Fibroblast of lung (primary cell): Measurements from ENCODE around the gene TFRC. TPM values are rescaled to one million over a fixed set of nuclear protein-coding genes. Genes with fewer than 3 reads are reported as not detected.
"Not testable (repeated sequence)": the region's sequence is repeated elsewhere in the genome, so short reads cannot be mapped to it uniquely, and the experiment has no call there.

Source experiments
- DNase-seq, 2 donors: peaks; one replicate each; pipeline versions ENCODE4 v3.0.0 to v3.0.0-alpha.2; 2010; ENCODE audit warnings: low read depth in 2 of 2
- H2AFZ ChIP-seq: 2 replicates; pipeline ENCODE4 v1.5.1; 2012; ENCODE audit warnings: low read length, control low read depth, inconsistent platforms
- H3K27ac ChIP-seq: 2 replicates; pipeline ENCODE4 v1.5.1; 2011; ENCODE audit warnings: low read length, control low read depth; ENCODE audit not compliant: insufficient read depth
- H3K27me3 ChIP-seq: 2 replicates; pipeline ENCODE4 v1.5.1; 2011; ENCODE audit warnings: mild to moderate bottlenecking, low read length; ENCODE audit not compliant: control insufficient read depth, insufficient read depth
- H3K36me3 ChIP-seq: 2 replicates; pipeline ENCODE4 v1.5.1; 2011; ENCODE audit warnings: low read length; ENCODE audit not compliant: control insufficient read depth, insufficient read depth
- H3K4me1 ChIP-seq: 2 replicates; pipeline ENCODE4 v1.5.1; 2011; ENCODE audit warnings: low read length; ENCODE audit not compliant: control insufficient read depth, insufficient read depth; ENCODE audit errors: extremely low read depth
- H3K4me2 ChIP-seq: 2 replicates; pipeline ENCODE4 v1.5.1; 2011; ENCODE audit warnings: low read length, control low read depth; ENCODE audit not compliant: insufficient read depth; ENCODE audit errors: extremely low read depth
- H3K4me3 ChIP-seq, 4 experiments: fragments of 200-600 bp in 1 of 4; sonication (generic) in 1 of 4; replicated peaks in 1 of 4; 2 replicates each; pipeline ENCODE4 v1.5.1; 2011 to 2016; ENCODE audit warnings: low read length in 4 of 4, low read depth in 3 of 4, mild to moderate bottlenecking in 3 of 4, control low read depth in 2 of 4, inconsistent platforms in 1 of 4, mixed read lengths in 1 of 4; ENCODE audit not compliant: insufficient read depth in 1 of 4; ENCODE audit errors: control extremely low read depth in 1 of 4
- H3K79me2 ChIP-seq: 2 replicates; pipeline ENCODE4 v1.5.1; 2012; ENCODE audit warnings: mild to moderate bottlenecking, low read length, inconsistent platforms; ENCODE audit not compliant: control insufficient read depth, insufficient read depth
- H3K9ac ChIP-seq: 2 replicates; pipeline ENCODE4 v1.5.1; 2011; ENCODE audit warnings: mild to moderate bottlenecking, low read length, control low read depth; ENCODE audit not compliant: insufficient read depth
- H3K9me3 ChIP-seq: 2 replicates; pipeline ENCODE4 v1.5.1; 2012; ENCODE audit warnings: low read depth, low read length; ENCODE audit not compliant: control insufficient read depth, insufficient read depth
- H4K20me1 ChIP-seq: 2 replicates; pipeline ENCODE4 v1.5.1; 2011; ENCODE audit warnings: low read length; ENCODE audit not compliant: control insufficient read depth, insufficient read depth; ENCODE audit errors: extremely low read depth
- EZH2 ChIP-seq: IDR thresholded peaks from 2 replicates; pipeline ENCODE4 v1.5.1; 2012; ENCODE audit warnings: low read length, control low read depth, mild to moderate bottlenecking; ENCODE audit errors: missing control alignments
- polyA plus RNA-seq, 2 donors: library from polyadenylated mRNA; depleted of rRNA in 1 of 2; stranded (reverse) in 1 of 2; unstranded in 1 of 2; fragments of >200 nt; gene quantifications; 2 replicates each; pipeline ENCODE4 v1.2.1, GENCODE V29; 2011 to 2012; ENCODE audit warnings: missing spikeins in 1 of 2
- total RNA-seq: library from RNA; depleted of rRNA; stranded (reverse); fragments of >200 nt; gene quantifications from 2 replicates; pipeline ENCODE4 v1.2.1, GENCODE V29; 2014
- TF ChIP-seq, protein P1 (sequence below), 2 donors: IDR thresholded peaks in 1 of 2; conservative IDR thresholded peaks in 1 of 2; 1 replicate in 1 of 2; 2 replicates in 1 of 2; pipeline ENCODE4 v1.5.1; 2011 to 2012; ENCODE audit warnings: low read length in 2 of 2, control low read depth in 1 of 2, inconsistent platforms in 1 of 2, low read depth in 1 of 2, mild to moderate bottlenecking in 1 of 2

TFRC gene
- total and polyA plus RNA-seq, 2 donors (not counting 1 experiment from before 2014, with no cell fraction given): 118 to 169 TPM

DNA sequence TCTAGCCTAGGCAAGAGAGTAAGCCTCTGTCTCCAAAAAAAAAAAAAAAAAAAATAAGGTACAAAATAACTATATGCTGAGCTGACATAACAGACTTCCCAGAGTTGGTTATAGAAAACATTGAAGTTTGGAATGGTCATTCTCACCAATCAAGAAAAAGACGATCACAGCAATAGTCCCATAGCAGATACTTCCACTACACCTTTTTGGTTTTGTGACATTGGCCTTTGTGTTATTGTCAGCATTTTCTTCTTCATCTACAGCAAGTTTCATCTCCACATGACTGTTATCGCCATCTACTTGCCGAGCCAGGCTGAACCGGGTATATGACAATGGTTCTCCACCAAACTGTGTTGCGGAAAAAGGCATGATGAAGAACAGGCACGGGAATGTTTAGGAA, 6.9 kb downstream of the TFRC start:
- TF ChIP-seq, protein P1, sequence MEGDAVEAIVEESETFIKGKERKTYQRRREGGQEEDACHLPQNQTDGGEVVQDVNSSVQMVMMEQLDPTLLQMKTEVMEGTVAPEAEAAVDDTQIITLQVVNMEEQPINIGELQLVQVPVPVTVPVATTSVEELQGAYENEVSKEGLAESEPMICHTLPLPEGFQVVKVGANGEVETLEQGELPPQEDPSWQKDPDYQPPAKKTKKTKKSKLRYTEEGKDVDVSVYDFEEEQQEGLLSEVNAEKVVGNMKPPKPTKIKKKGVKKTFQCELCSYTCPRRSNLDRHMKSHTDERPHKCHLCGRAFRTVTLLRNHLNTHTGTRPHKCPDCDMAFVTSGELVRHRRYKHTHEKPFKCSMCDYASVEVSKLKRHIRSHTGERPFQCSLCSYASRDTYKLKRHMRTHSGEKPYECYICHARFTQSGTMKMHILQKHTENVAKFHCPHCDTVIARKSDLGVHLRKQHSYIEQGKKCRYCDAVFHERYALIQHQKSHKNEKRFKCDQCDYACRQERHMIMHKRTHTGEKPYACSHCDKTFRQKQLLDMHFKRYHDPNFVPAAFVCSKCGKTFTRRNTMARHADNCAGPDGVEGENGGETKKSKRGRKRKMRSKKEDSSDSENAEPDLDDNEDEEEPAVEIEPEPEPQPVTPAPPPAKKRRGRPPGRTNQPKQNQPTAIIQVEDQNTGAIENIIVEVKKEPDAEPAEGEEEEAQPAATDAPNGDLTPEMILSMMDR (conservative IDR thresholded peaks at IDR 0.05 in 1 of 2, IDR thresholded peaks at IDR 0.05 in 1 of 2; ENCODE audit: low read depth in 1 of 2, low read length in 2 of 2): no peak
- no peak for TF ChIP-seq EZH2
- no peak overlapping the region for H3K27ac ChIP-seq
- no peak overlapping the region for H3K4me3 ChIP-seq
- H4K20me1 ChIP-seq: no peaks in the 10 kb centered on the region
- no peaks in the 10 kb centered on the region for H3K4me1 ChIP-seq
- H3K36me3 ChIP-seq: peaks cover 2% of the 10 kb centered on the region
- no peak overlapping the region for H3K9ac ChIP-seq
- no peak for DNase-seq
- no peaks in the 10 kb centered on the region for H3K9me3 ChIP-seq
- no peak overlapping the region for H2AFZ ChIP-seq
- H3K27me3 ChIP-seq: no peaks in the 10 kb centered on the region
- peaks cover 27% of the 10 kb centered on the region for H3K79me2 ChIP-seq
- H3K4me2 ChIP-seq: no peak overlapping the region

GRCh38 chr3:196073255-196073753, 8.6 kb downstream of the TFRC start:
- no peaks in the 10 kb centered on the region for H4K20me1 ChIP-seq

GRCh38 chr3:196072313-196072712, 9.6 kb downstream of the TFRC start:
- H3K27ac ChIP-seq: no peak overlapping the region
- peaks cover 4% of the 10 kb centered on the region for H3K79me2 ChIP-seq
- no peak overlapping the region for H2AFZ ChIP-seq
- no peaks in the 10 kb centered on the region for H4K20me1 ChIP-seq
- H3K9ac ChIP-seq: no peak overlapping the region
- no peaks in the 10 kb centered on the region for H3K27me3 ChIP-seq
- no peak for DNase-seq
- no peaks in the 10 kb centered on the region for H3K9me3 ChIP-seq
- H3K36me3 ChIP-seq: peaks cover 3% of the 10 kb centered on the region
- H3K4me1 ChIP-seq: no peaks in the 10 kb centered on the region
- H3K4me3 ChIP-seq: no peak overlapping the region
- TF ChIP-seq, protein P1 (conservative IDR thresholded peaks at IDR 0.05 in 1 of 2, IDR thresholded peaks at IDR 0.05 in 1 of 2; ENCODE audit: low read depth in 1 of 2, low read length in 2 of 2): no peak
- TF ChIP-seq EZH2: no peak
- no peak overlapping the region for H3K4me2 ChIP-seq

More at GRCh38 chr3:196073255-196073753, 8.6 kb downstream of the TFRC start:
- no peak for TF ChIP-seq EZH2
- TF ChIP-seq, protein P1 (conservative IDR thresholded peaks at IDR 0.05 in 1 of 2, IDR thresholded peaks at IDR 0.05 in 1 of 2; ENCODE audit: low read depth in 1 of 2, low read length in 2 of 2): peak; percentile 88 to 89
- H3K27me3 ChIP-seq: no peaks in the 10 kb centered on the region
- H3K9me3 ChIP-seq: no peaks in the 10 kb centered on the region
- no peak overlapping the region for H3K9ac ChIP-seq
- no peak overlapping the region for H3K4me2 ChIP-seq
- no peak overlapping the region for H3K27ac ChIP-seq
- H3K79me2 ChIP-seq: peaks cover 11% of the 10 kb centered on the region
- H3K4me3 ChIP-seq: no peak overlapping the region
- H3K4me1 ChIP-seq: no peaks in the 10 kb centered on the region
- no peak overlapping the region for H2AFZ ChIP-seq
- peak; percentile 45 to 69 for DNase-seq
- H3K36me3 ChIP-seq: peaks cover 2% of the 10 kb centered on the region

GRCh38 chr3:196068812-196069211, 13.1 kb downstream of the TFRC start:
- not testable (repeated sequence) for H3K36me3 ChIP-seq, H4K20me1 ChIP-seq, H3K4me2 ChIP-seq, DNase-seq, H3K9ac ChIP-seq, H3K79me2 ChIP-seq, H3K27me3 ChIP-seq, H3K27ac ChIP-seq, H3K9me3 ChIP-seq, H3K4me1 ChIP-seq, H3K4me3 ChIP-seq, H2AFZ ChIP-seq
